HL-60 (cell line): ENCODE data around the gene KIF26B.

ENCODE experiments used
- SPI1 ChIP-seq: IDR thresholded peaks from 2 replicates; pipeline ENCODE4 v1.6.1; 2012; ENCODE audit warnings: low read depth, mild to moderate bottlenecking, borderline replicate concordance
- TF ChIP-seq, protein P1 (sequence below): IDR thresholded peaks from one replicate; pipeline ENCODE4 v1.5.1; 2011; ENCODE audit warnings: low read length, control low read depth, inconsistent platforms; ENCODE audit not compliant: insufficient read depth

DNA sequence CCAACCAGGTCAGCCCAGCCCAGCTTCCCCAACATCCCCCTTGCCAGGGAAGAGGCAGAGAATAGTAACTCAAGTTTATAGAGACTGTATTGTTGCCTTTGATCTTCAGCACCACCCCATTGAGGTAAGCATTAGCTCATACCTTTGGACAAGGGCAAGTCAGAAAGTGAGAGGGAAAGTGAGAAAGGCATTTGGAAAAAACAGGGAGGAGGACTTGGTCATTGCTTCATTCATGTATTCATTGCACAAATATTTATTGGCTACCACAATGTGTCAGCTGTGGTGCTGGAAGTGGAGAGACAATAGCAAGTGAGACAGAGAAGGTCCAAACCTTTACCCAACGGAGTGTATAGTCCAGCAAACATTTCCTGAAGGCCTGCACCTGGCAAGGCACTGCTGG is 561.2 kb downstream of the KIF26B start:
- TF ChIP-seq, protein P1, sequence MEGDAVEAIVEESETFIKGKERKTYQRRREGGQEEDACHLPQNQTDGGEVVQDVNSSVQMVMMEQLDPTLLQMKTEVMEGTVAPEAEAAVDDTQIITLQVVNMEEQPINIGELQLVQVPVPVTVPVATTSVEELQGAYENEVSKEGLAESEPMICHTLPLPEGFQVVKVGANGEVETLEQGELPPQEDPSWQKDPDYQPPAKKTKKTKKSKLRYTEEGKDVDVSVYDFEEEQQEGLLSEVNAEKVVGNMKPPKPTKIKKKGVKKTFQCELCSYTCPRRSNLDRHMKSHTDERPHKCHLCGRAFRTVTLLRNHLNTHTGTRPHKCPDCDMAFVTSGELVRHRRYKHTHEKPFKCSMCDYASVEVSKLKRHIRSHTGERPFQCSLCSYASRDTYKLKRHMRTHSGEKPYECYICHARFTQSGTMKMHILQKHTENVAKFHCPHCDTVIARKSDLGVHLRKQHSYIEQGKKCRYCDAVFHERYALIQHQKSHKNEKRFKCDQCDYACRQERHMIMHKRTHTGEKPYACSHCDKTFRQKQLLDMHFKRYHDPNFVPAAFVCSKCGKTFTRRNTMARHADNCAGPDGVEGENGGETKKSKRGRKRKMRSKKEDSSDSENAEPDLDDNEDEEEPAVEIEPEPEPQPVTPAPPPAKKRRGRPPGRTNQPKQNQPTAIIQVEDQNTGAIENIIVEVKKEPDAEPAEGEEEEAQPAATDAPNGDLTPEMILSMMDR: no peak
- TF ChIP-seq SPI1: no peak
